CD4-positive, alpha-beta T cell (primary cell): ENCODE data around the gene EIF4EBP2. TPM values are rescaled to one million over a fixed set of nuclear protein-coding genes. Genes with fewer than 3 reads are reported as not detected.

ENCODE experiments used
- ATAC-seq: fragments of 200-7000 bp; cut with Tn5 transposase; one replicate; pipeline ENCODE4 v1.10.0; 2022; ENCODE audit warnings: mild to moderate bottlenecking; ENCODE audit not compliant: poor library complexity
- CTCF ChIA-PET: fragments of 350-600 bp; sonication (Branson Sonifier 250); formaldehyde crosslinking; loops from one replicate; lab custom pipeline; 2021; ENCODE audit warnings: antibody characterized with exemption, inconsistent platforms; lab: Charles Lee
- POLR2A ChIA-PET: fragments of 350-600 bp; sonication (Branson Sonifier 250); formaldehyde crosslinking; loops from one replicate; lab custom pipeline; 2021; ENCODE audit warnings: antibody characterized with exemption, inconsistent platforms; lab: Charles Lee
- DNase-seq, 14 experiments: peaks; one replicate each; pipeline ENCODE4 v3.0.0-alpha.2; 2013 to 2020; ENCODE audit warnings: mixed read lengths in 2 of 14
- H3K27ac ChIP-seq, 2 donors: one replicate each; pipeline versions ENCODE4 v1.5.1 to v1.7.0; 2013; ENCODE audit warnings: low read length in 2 of 2, low read depth in 1 of 2, mild to moderate bottlenecking in 1 of 2
- H3K27me3 ChIP-seq, 2 experiments: 1 replicate in 1 of 2; 2 replicates in 1 of 2; pipeline versions ENCODE4 v1.6.1 to v1.7.0; 2013; ENCODE audit warnings: low read length in 2 of 2, control low read depth in 1 of 2, mild to moderate bottlenecking in 1 of 2, moderate library complexity in 1 of 2; ENCODE audit not compliant: insufficient read depth in 2 of 2, control insufficient read depth in 1 of 2
- H3K36me3 ChIP-seq: one replicate; pipeline ENCODE4 v1.6.1; 2013; ENCODE audit warnings: low read length, control low read depth; ENCODE audit not compliant: insufficient read depth
- H3K4me1 ChIP-seq: one replicate; pipeline ENCODE4 v1.6.1; 2013; ENCODE audit warnings: low read length, control low read depth; ENCODE audit not compliant: insufficient read depth
- H3K4me3 ChIP-seq: one replicate; pipeline ENCODE4 v1.5.1; 2013; ENCODE audit warnings: mild to moderate bottlenecking, low read length, moderate library complexity
- H3K9me3 ChIP-seq, 2 experiments: 1 replicate in 1 of 2; 2 replicates in 1 of 2; pipeline versions ENCODE4 v1.6.1 to v1.7.0; 2013; ENCODE audit warnings: low read length in 2 of 2, mild to moderate bottlenecking in 2 of 2, control low read depth in 1 of 2, moderate library complexity in 1 of 2; ENCODE audit not compliant: control insufficient read depth in 1 of 2, insufficient read depth in 1 of 2
- H3K27ac Mint-ChIP-seq: one replicate; pipeline ENCODE4 v1.8.0; 2020; ENCODE audit warnings: mixed read lengths
- H3K27me3 Mint-ChIP-seq: one replicate; pipeline ENCODE4 v1.8.0; 2021; ENCODE audit warnings: mixed read lengths
- H3K36me3 Mint-ChIP-seq: one replicate; pipeline ENCODE4 v1.8.0; 2021; ENCODE audit warnings: low read depth, mixed read lengths
- H3K4me1 Mint-ChIP-seq: one replicate; pipeline ENCODE4 v1.8.0; 2021; ENCODE audit warnings: low read depth, mixed read lengths
- H3K4me3 Mint-ChIP-seq: one replicate; pipeline ENCODE4 v1.8.0; 2020; ENCODE audit warnings: mild to moderate bottlenecking, mixed read lengths
- H3K9me3 Mint-ChIP-seq: one replicate; pipeline ENCODE4 v1.8.0; 2020; ENCODE audit warnings: mixed read lengths
- CTCF ChIP-seq: fragments of 200-600 bp; IDR thresholded peaks from one replicate; pipeline ENCODE4 v1.8.0; 2022; ENCODE audit warnings: antibody characterized with exemption, mild to moderate bottlenecking
- intact Hi-C, 2 experiments: fragments of 100-400 bp; cut with DNase I in 1 of 2; cut with micrococcal nuclease in 1 of 2; formaldehyde crosslinking; loops; one replicate each; pipeline versions ENCODE4 v1.15.1 to v1.9.0; 2023 to 2025; cut with DNase I, micrococcal nuclease
- polyA plus RNA-seq, 2 donors: library from polyadenylated mRNA; unstranded; fragments of 120-200 nt; gene quantifications; one replicate each; pipeline ENCODE4 v1.2.1, GENCODE V29; 2013
- total RNA-seq, 174 experiments: library from RNA in 2 of 174; stranded (reverse) in 2 of 174; gene quantifications; one replicate each; pipeline ENCODE4 v1.2.3 and lab custom pipeline; 2021 to 2026

EIF4EBP2 gene
- total RNA-seq = 10 to 100 TPM; 21.4 to 22.6 TPM
- 59.0 TPM for polyA plus RNA-seq (2013, experiment 1 of 2)
- 53.3 TPM for polyA plus RNA-seq (2013, experiment 2 of 2)
- total RNA-seq (lab: John Stamatoyannopoulos, UW) = 76.4 to 297 (median 120) reads per million in 172 experiments

GRCh38 chr10:70404036-70404786 lies at the start of gene EIF4EBP2:
EIF4EBP2 (plus strand) TSS chr10:70404145; CDS start chr10:70404402, 257 bp downstream.
- ChIA-PET CTCF (interaction anchor here (1.0 to 2.3 kb wide), 9 partner anchors 9 to 257 kb away, joined by 4 to 10 read pairs (median 6); partner anchors contain the start of genes SAR1A and TYSND1), POLR2A (interaction anchor here (0.6 to 3.4 kb wide), 27 partner anchors 9 to 1446 kb away, joined by 3 to 30 read pairs (median 5); partner anchors contain the start of genes PPA1, SAR1A and TYSND1)
- H3K4me1 Mint-ChIP-seq = peaks cover 50% of the 10 kb centered on the region
- no peaks in the 10 kb centered on the region for H3K9me3 ChIP-seq
- H3K9me3 Mint-ChIP-seq = no peaks in the 10 kb centered on the region
- H3K36me3 Mint-ChIP-seq = peaks cover 37% of the 10 kb centered on the region
- peak within 1 kb of the TSS; percentile 96 for H3K4me3 Mint-ChIP-seq
- intact Hi-C loops = loop anchor here in 1 of 2 experiments (2.0 to 5.0 kb wide), 5 partner anchors 75 to 1087 kb away; partner anchors contain the start of genes PALD1, SAR1A and TYSND1
- DNase-seq = peak; percentile 94 to 100 (median 98)
- H3K36me3 ChIP-seq = peaks cover 2% of the 10 kb centered on the region
- H3K27me3 Mint-ChIP-seq = no peaks in the 10 kb centered on the region
- H3K27ac Mint-ChIP-seq = peak within 1 kb of the TSS; percentile 86
- H3K4me3 ChIP-seq = peak within 1 kb of the TSS; percentile 87
- no peaks in the 10 kb centered on the region for H3K27me3 ChIP-seq
- peak; percentile 93 for ATAC-seq
- peak within 1 kb of the TSS; percentile 60 to 74 for H3K27ac ChIP-seq
- TF ChIP-seq CTCF = no peak
- H3K4me1 ChIP-seq = peaks cover 35% of the 10 kb centered on the region

GRCh38 chr10:70354556-70354955 lies 49.4 kb upstream of the EIF4EBP2 start:
- H3K27me3 Mint-ChIP-seq = no peaks in the 10 kb centered on the region
- no peaks in the 10 kb centered on the region for H3K27me3 ChIP-seq
- H3K36me3 ChIP-seq = no peaks in the 10 kb centered on the region
- no peaks in the 10 kb centered on the region for H3K36me3 Mint-ChIP-seq
- H3K4me3 ChIP-seq = no peak overlapping the region
- peaks cover 8% of the 10 kb centered on the region for H3K4me1 Mint-ChIP-seq
- DNase-seq (no peak), ATAC-seq (no peak)
- H3K9me3 ChIP-seq = no peaks in the 10 kb centered on the region
- no peak for TF ChIP-seq CTCF
- H3K4me1 ChIP-seq = peaks cover 9% of the 10 kb centered on the region
- H3K27ac ChIP-seq = no peak overlapping the region
- no peaks in the 10 kb centered on the region for H3K9me3 Mint-ChIP-seq
- no peak overlapping the region for H3K27ac Mint-ChIP-seq
- ChIA-PET CTCF (interaction anchor here (0.8 kb wide), 1 partner anchor 10 kb away, joined by 3 read pairs; no protein-coding TSS in a partner anchor), POLR2A (no interaction called here)
- intact Hi-C loops = no loop called here
- H3K4me3 Mint-ChIP-seq = no peak overlapping the region

- ChIA-PET CTCF (interaction anchor here (0.8 to 1.1 kb wide), 2 partner anchors 9 kb away, joined by 3 read pairs; no protein-coding TSS in a partner anchor), POLR2A (interaction anchor here (0.8 to 1.6 kb wide), 2 partner anchors 9 to 123 kb away, joined by 3 read pairs; no protein-coding TSS in a partner anchor)
- Mint-ChIP-seq H3K4me3 (peak overlapping the region; percentile 38), H3K27ac (no peak overlapping the region), H3K27me3 (no peaks in the 10 kb centered on the region), H3K4me1 (peaks cover 8% of the 10 kb centered on the region), H3K36me3 (no peaks in the 10 kb centered on the region), H3K9me3 (no peaks in the 10 kb centered on the region)
- H3K27me3 ChIP-seq = no peaks in the 10 kb centered on the region
- H3K36me3 ChIP-seq = no peaks in the 10 kb centered on the region
- H3K4me1 ChIP-seq = peaks cover 9% of the 10 kb centered on the region
- ATAC-seq = no peak
- DNase-seq = peak in 3 of 14 experiments; percentile 28 to 59 (median 55)
- intact Hi-C loops = no loop called here
- peak overlapping the region; percentile 24 for H3K4me3 ChIP-seq
- H3K9me3 ChIP-seq = no peaks in the 10 kb centered on the region
- no peak for TF ChIP-seq CTCF
- no peak overlapping the region for H3K27ac ChIP-seq
Observed at GRCh38 chr10:70355051-70356021, 48.6 kb upstream of the EIF4EBP2 start.
